Measurements from ENCODE around the gene TAS2R31.
"Not testable (repeated sequence)": the region's sequence is repeated elsewhere in the genome, so short reads cannot be mapped to it uniquely, and the experiment has no call there.

Gene TAS2R31

GRCh38 chr12:11031307-11031706 is at the start of gene TAS2R31:
TAS2R31 (minus strand) TSS chr12:11031407; CDS start chr12:11031335, 72 bp downstream.
- DNase-seq (ENCODE audit: low read depth): no peak

DNA sequence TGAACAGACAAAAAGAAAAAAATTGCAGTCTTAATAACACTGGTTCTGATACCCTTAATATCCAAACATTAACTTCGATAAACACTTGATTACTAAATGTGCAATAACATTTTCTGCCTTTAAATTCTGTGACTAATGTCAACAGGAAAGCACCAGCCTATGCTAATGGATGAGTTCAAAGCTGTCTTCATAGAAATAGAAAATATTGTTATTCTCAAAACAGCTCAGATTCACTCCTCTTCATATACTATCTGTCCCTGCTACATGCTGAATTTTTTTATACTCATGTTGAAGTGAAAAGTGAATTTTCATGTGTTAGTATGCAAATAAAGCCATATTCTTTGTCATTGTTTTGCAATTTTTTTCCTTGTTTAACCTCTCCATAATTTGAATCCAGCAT is 47.0 kb upstream of the TAS2R31 start:
- DNase-seq (ENCODE audit: low read depth): no peak

- no peak for DNase-seq (ENCODE audit: low read depth)
Observed at GRCh38 chr12:11075642-11076041, 44.4 kb upstream of the TAS2R31 start.

DNA sequence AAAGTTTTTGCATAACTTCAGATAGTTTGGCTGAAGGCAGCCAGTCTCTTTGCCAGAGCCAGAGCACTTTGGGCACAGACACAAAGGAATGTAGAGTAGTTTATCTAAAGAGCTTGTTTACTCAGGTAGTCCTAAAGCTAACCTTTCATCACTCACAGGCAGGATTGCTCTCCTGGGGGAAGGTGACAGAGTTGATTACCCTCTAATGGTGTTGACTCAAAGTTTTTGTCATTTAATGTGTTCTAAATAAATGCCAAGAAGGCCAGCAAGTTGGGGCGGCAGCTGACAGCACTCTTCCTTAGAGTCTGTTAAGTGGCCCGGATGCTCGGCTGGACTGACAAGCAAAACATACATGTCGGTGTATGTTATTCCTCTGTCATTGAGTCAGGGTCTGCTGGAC is 40.2 kb upstream of the TAS2R31 start:
- no peak for DNase-seq (ENCODE audit: low read depth)

DNA sequence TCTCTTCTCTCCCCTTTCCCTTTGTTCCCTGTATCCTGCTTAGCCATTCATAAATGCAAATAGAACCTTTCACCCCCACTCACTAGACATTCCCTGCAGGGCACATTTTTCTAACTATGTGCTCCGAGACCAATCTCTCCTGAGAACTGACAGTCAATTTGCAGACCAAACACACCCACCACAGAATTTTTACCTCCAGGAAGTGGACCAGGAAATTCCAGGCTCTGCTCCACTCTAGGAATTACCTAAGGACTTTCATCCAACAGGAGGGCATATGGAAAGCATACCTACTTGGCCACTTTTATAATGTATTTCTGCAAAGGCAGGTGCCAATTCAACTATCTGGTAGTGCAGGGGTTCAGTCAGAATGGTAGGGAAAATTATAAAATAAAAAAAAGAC is 39.8 kb upstream of the TAS2R31 start:
- no peak for DNase-seq (ENCODE audit: low read depth)

GRCh38 chr12:11069854-11070365 is 38.7 kb upstream of the TAS2R31 start:
- no peak for DNase-seq (ENCODE audit: low read depth)

- no peak for DNase-seq (ENCODE audit: low read depth)
Observed at GRCh38 chr12:11067514-11067913, 36.3 kb upstream of the TAS2R31 start.

DNA sequence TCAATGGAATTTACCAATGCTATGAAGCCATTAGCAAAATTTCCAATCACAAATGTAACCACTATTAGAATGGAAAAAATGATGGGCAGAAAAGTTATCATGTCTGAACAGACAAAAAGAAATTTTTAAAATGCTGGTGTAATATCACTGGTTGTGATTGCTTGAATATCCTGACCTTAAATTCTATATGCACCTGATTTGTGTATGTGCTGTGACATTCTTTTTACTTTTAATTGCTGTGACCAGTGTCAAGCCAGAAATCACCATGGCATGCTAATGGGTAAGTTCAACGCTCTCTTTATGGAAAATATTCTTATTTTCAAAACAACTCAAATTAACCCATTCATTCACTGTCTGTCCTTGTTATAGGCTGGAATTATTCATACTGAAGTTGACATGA is 31.0 kb upstream of the TAS2R31 start, which contains the start of gene TAS2R46:
TSS of gene TAS2R46 (minus strand) at position 101 of the 400 bp plus-strand sequence. CDS start at position 101, 0 bp downstream.
- not testable (repeated sequence) for DNase-seq (ENCODE audit: low read depth)

GRCh38 chr12:11059784-11060183 is 28.6 kb upstream of the TAS2R31 start:
- no peak for DNase-seq (ENCODE audit: low read depth)

DNA sequence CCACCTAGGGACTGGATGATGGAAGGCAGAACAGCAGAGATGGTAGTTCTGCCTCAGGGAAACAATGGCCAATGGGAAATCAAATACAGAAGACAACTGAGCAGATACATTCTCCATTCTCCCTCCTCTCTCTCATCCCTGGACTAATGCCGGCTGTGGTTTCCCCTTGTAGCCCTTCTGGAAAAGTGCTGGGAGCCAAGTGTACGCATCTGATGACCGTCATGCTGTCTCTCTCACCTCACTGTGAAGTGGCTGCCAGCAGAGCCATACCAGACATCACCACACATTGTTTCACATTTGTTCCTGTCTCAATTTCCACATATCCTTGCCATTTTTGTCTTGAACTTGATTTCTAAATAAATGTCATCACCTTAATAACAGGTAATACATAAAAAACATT is 27.8 kb upstream of the TAS2R31 start:
- no peak for DNase-seq (ENCODE audit: low read depth)

GRCh38 chr12:11055306-11055705 is 24.1 kb upstream of the TAS2R31 start:
- DNase-seq (ENCODE audit: low read depth): no peak

DNA sequence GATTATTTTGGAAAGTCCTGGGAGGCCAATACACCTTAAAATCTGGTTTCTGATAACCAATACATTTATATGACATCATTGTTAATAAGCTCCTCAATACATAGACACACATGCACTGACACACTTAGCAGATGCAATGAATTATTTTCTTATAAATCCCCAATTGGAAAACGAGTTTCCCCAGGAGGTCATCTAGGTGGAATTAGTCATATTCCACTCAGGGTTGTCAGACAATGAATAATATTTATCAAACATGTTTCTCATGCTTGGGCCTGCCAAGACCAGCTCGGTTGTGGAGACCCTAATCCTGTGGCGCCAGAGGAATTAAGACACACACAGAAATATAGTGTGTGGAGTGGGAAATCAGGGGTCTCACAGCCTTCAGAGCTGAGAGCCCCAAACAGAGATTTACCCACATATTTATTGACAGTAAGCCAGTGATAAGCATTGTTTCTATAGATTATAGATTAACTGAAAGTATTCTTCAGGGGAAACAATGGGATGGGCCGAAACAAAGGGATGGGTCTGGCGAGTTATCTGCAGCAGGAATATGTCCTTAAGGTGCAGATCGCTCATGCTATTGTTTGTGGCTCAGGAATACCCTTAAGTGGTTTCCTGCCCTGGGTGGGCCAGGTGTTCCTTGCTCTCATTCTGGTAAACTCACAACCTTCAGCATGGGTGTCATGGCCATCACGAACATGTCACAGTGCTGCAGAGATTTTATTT is 18.8 kb upstream of the TAS2R31 start:
- DNase-seq (ENCODE audit: low read depth): not testable (repeated sequence)

- DNase-seq (ENCODE audit: low read depth): not testable (repeated sequence)
Observed at GRCh38 chr12:11041366-11041765, 10.2 kb upstream of the TAS2R31 start.

DNA sequence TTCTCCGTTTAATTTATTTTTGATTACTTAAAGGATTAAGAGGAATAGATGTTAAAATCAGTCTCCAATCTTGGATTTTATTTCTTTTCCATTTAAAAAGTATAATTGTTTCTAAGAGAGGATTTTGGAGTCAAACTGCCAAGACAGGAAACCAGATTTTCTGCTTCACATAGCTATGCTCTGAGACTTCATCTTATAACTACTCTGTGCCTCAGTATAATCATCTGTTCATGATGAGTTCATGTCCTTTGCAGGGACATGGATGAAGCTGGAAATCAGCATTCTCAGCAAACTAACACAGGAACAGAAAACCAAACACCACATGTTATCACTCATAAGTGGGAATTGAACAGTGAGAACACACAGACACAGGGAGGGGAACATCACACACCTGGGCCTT is 9.0 kb upstream of the TAS2R31 start:
- DNase-seq (ENCODE audit: low read depth): no peak

GRCh38 chr12:11039171-11039570 is 8.0 kb upstream of the TAS2R31 start:
- no peak for DNase-seq (ENCODE audit: low read depth)

GRCh38 chr12:11033959-11034358 is 2.8 kb upstream of the TAS2R31 start:
- DNase-seq (ENCODE audit: low read depth): not testable (repeated sequence)

- no peak for DNase-seq (ENCODE audit: low read depth)
Observed at GRCh38 chr12:11026118-11026517, 5.1 kb downstream of the TAS2R31 start.

- no peak for DNase-seq (ENCODE audit: low read depth)
Observed at GRCh38 chr12:11023387-11023786, 7.8 kb downstream of the TAS2R31 start.

GRCh38 chr12:11022520-11022919 is 8.7 kb downstream of the TAS2R31 start, which contains the start of gene TAS2R19:
TAS2R19 (minus strand) TSS chr12:11022620; CDS start chr12:11022571, 49 bp downstream.
- no peak for DNase-seq (ENCODE audit: low read depth)

DNA sequence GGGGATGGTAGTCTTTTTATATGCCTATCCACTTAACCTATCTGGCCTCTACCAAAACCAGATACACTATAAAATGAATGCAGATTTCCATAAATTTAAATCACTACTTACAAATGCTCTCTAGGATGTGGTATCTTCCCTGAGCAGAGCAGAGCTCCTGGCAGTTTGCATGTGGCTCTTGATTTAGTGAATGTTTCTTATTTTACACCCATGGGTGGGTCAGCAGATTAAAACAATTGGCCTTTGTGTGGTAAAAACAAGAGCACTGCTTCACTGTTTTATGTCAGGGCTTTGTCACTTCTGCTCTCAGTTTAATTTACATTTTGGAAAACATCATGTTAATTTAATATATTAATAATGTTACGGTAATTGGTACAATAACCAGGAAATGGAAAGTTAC is 14.3 kb downstream of the TAS2R31 start:
- no peak for DNase-seq (ENCODE audit: low read depth)

- DNase-seq (ENCODE audit: low read depth): no peak
Observed at GRCh38 chr12:11015775-11016430, 15.3 kb downstream of the TAS2R31 start.

DNA sequence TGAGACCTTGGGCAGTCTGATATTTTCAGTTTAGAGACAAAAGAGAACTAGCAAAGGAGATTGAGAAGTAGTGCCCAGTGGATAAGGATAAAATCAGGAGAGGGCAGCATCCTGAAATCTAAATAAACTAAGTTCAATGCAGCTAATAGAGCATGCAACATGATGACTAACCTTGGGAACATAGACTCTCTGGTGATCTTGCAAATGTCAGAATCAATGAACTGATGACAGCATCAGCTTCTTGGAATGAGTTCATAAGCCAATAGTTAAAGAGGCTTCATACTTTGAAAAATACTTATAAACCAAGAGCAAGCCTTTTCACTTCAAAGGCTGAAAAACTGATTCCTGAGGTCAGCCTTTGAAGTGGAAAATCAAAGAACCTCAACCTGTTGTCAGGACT is 17.0 kb downstream of the TAS2R31 start:
- DNase-seq (ENCODE audit: low read depth): no peak

DNA sequence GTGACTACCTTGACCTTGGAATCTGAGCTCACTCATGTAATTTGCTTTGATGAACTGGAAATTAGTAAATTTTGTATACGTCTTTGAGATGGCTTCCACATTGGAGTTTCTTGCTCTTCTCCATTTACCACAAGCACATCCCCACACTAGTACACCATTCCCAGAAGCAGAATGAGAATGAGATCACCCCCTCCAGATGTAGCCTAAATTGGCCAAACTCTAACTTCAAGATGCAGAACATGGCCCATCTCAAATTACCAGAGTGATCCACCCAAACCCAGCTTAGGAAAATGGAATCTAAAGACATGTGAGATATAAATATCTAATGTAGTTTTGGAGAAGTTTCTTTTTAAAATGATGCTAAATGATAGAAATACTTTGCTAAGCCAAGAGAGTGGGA is 23.6 kb downstream of the TAS2R31 start:
- DNase-seq (ENCODE audit: low read depth): no peak

Data from activated T-cell treated with anti-CD3 and anti-CD28 coated beads for 1 hour (primary cell).